ENCODE measurements around the gene F7. TPM values are rescaled to one million over a fixed set of nuclear protein-coding genes. Genes with fewer than 3 reads are reported as not detected.

Gene F7
- total RNA-seq, 6 experiments from 2014 or later, result 42.9 to 147 (median 84.2) TPM

DNA sequence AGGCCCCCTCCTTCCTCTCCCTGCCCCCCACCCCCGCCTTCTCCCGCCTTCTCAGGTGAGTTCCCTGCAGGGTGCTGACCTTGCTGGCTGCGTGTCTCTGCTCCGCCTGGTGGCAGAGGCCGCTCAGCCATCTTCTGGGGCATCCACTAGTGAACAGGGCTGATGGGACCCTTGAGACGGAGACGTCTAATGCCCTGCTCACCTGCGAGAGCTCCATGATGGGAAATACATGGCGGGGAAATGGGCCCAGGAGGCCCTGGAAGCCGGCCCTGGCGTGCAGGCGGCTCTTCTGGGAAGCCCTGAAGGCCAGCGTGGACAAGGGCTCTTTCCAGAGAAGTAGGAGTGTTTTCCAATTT lies 15.2 kb upstream of the F7 start:
- intact Hi-C loops (cut with DNase I), result loop anchor here in 1 of 2 donors (10.0 kb wide), 1 partner anchor 46 kb away; no protein-coding TSS in a partner anchor
- TF ChIP-seq POLR2A (IDR thresholded peaks at IDR 0.05) (no peak), CTCF (IDR thresholded peaks at IDR 0.05) (no peak)
- ATAC-seq (no peak), DNase-seq (no peak)
- Histone ChIP-seq H3K36me3 (peaks cover 0 to 14% (median 0%) of the 10 kb centered on the region in 4 donors), H3K9me3 (no peaks in the 10 kb centered on the region), H3K27ac (no peak overlapping the region), H3K4me1 (no peaks in the 10 kb centered on the region), H3K4me3 (no peak overlapping the region), H3K27me3 (no peaks in the 10 kb centered on the region)
- WGBS (ENCODE audit: insufficient coverage, low coverage, low lambda C conversion rate, missing lambda C conversion rate), result 93% methylated on average over 7 of the region's 13 CpGs

DNA sequence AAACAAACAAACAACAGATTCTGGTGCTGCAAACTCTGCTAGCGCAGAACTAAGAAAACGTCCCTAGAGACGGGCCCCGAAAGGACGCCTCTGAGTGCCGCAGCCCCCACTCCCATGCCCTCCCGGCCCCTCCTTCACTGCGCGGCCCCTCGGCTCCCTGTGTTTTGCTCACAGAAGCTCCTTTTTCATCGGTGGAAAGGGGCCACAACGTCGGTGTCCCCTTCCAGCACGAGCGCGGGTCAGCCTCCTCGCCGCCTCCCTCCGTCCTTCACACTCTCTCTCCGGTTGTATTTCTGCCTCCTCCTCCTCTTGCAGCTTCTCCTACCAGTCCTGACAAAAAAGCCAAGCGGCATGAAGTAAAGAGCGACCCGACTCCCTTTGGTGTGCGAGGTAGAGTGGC lies 14.8 kb upstream of the F7 start:
- Histone ChIP-seq H3K9me3 (no peaks in the 10 kb centered on the region), H3K27ac (no peak overlapping the region), H3K27me3 (no peaks in the 10 kb centered on the region), H3K4me1 (no peaks in the 10 kb centered on the region), H3K36me3 (peaks cover 0 to 14% (median 0%) of the 10 kb centered on the region in 4 donors), H3K4me3 (no peak overlapping the region)
- DNase-seq (no peak), ATAC-seq (no peak)
- TF ChIP-seq CTCF (IDR thresholded peaks at IDR 0.05), result no peak
- no peak for TF ChIP-seq POLR2A (IDR thresholded peaks at IDR 0.05)
- 84% methylated on average over 6 of the region's 24 CpGs for WGBS (ENCODE audit: insufficient coverage, low coverage, low lambda C conversion rate, missing lambda C conversion rate)
- intact Hi-C loops (cut with DNase I), result loop anchor here in 1 of 2 donors (10.0 kb wide), 1 partner anchor 46 kb away; no protein-coding TSS in a partner anchor

GRCh38 chr13:113091211-113091771 lies 14.3 kb upstream of the F7 start:
- TF ChIP-seq POLR2A (IDR thresholded peaks at IDR 0.05) (no peak), CTCF (IDR thresholded peaks at IDR 0.05) (no peak)
- intact Hi-C loops (cut with DNase I), result loop anchor here in 1 of 2 donors (10.0 kb wide), 1 partner anchor 46 kb away; no protein-coding TSS in a partner anchor
- ATAC-seq, result no peak
- no peak overlapping the region for H3K27ac ChIP-seq
- no peaks in the 10 kb centered on the region for H3K4me1 ChIP-seq
- H3K27me3 ChIP-seq, result no peaks in the 10 kb centered on the region
- 81% methylated on average over 5 of the region's 30 CpGs for whole genome bisulfite sequencing (ENCODE audit: insufficient coverage, low coverage, low lambda C conversion rate, missing lambda C conversion rate)
- no peak overlapping the region for H3K4me3 ChIP-seq
- peaks cover 0 to 14% (median 0%) of the 10 kb centered on the region in 4 donors for H3K36me3 ChIP-seq
- no peaks in the 10 kb centered on the region for H3K9me3 ChIP-seq
- peak in 1 of 3 donors; percentile 14 for DNase-seq

GRCh38 chr13:113091891-113092775 lies 13.5 kb upstream of the F7 start:
- WGBS (ENCODE audit: insufficient coverage, low coverage, low lambda C conversion rate, missing lambda C conversion rate), result 42% methylated on average over 2 of the region's 33 CpGs
- Histone ChIP-seq H3K27ac (no peak overlapping the region), H3K9me3 (no peaks in the 10 kb centered on the region), H3K36me3 (peaks cover 0 to 14% (median 0%) of the 10 kb centered on the region in 4 donors), H3K4me3 (no peak overlapping the region), H3K27me3 (no peaks in the 10 kb centered on the region), H3K4me1 (no peaks in the 10 kb centered on the region)
- TF ChIP-seq CTCF (IDR thresholded peaks at IDR 0.05) (no peak), POLR2A (IDR thresholded peaks at IDR 0.05) (no peak)
- intact Hi-C loops (cut with DNase I), result loop anchor here in 1 of 2 donors (10.0 kb wide), 1 partner anchor 47 kb away; no protein-coding TSS in a partner anchor
- peak in 1 of 3 donors; percentile 16 for DNase-seq
- ATAC-seq, result no peak
